GM04503 (cell line): ENCODE data around the gene TRIP6.
A peak's percentile ranks its signal among the peaks of the same experiment; 100 is the strongest.
"Not testable (repeated sequence)": the region's sequence is repeated elsewhere in the genome, so short reads cannot be mapped to it uniquely, and the experiment has no call there.

ENCODE experiments used
- DNase-seq: peaks from one replicate; pipeline ENCODE4 v3.0.0-alpha.2; 2012; ENCODE audit warnings: low read depth

TRIP6 gene

DNA sequence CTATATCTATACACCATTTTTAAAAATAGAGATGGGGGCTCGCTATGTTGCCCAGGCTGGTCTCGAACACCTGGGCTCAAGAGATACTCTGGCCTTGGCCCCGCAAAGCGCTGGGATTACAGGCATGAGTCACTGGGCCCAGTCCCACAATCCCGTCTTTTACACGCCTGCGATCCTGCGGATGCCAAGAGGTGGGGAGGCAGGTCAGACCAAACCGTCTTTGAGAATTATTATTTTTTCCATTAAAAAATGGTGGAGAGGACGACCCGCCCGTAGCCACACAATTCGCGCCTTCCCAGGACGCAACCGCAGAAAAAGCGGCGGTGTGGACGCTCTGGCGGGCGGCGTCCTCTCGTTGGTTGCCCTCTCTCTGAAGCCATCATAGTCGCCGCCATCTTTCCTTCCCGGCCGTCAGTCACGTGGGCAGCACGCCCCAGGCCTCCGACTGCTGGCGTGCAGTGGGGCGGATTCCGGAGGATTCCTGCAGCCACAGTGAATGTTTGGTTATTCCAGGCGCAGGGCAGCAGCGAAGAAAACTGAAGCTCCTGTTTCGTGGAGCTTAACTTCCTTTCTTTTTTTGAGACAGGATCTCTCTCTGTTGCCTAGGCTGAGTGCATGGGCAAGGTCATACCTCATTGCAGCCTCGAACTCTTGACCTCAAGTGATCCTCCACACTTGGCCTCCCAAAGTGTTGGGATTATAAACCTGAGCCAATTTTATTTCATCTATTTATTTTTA is 29.9 kb upstream of the TRIP6 start:
- peak; percentile 67 for DNase-seq

DNA sequence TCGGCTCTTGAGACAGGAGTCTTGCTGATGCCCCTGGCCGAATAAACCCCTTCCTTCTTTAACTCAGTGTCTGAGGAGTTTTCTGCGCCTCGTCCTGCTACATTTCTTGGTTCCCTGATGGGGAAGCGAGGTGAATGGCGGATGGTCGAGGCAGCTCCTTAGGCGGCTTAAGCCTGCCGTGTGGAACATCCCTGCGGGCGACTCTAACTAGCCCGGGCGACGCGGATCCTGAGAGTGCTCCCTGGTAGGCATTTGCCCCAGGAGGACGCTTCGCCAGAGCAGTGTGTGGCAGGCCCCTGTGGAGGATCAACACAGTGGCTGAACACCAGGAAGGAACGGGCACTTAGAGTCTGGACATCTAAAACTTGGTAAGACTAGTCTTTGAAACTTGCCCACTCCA is 27.8 kb upstream of the TRIP6 start:
- DNase-seq: no peak

DNA sequence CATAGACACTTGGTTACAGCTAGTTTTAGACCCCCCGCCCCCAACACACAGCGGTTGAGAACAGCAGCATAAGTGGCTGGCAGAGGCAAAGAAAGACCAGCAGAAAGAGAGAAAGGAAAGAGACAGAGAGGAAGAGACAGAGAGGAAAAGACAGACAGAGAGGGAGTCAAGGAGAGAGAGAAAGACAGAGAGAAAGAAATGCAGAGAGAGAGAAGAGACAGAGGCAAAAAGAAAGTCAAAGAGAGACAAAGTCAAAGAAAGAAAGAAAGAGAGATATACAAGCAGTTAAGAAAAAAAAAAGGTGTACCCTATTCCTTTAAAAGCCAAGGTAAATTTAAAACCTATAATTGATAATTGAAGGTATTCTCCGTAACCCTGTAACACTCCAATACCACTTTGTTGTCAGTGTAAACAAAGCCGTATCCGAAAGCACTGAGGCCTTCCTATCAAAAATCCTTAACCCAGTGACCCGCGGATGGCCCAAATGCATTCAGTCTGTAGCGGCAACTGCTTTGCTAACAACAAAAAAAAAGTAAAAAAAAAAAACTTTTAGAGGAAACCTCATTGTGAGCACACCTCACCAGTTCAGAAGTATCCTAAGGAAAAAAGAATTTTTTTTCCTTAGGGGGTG is 26.6 kb upstream of the TRIP6 start:
- DNase-seq: no peak

DNA sequence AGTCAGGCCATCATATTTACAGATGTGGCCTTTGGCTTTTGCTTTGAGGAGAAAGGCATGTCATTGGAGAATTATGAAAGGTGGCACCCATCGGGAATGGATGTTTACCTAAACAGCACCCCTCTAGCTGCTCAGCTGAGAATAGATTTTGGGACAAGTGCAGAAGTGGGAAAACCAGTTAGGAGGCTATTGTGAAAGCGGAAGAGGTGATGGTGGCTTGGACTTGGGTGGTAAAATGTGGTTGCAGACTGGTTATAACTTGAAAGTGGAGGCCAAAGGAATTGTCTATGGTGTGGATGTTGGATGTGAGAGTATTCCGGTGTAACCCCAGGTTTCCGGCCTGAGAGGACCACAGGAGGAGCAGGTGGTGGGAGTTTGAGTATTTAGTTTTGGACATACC is 19.8 kb upstream of the TRIP6 start:
- DNase-seq: no peak

DNA sequence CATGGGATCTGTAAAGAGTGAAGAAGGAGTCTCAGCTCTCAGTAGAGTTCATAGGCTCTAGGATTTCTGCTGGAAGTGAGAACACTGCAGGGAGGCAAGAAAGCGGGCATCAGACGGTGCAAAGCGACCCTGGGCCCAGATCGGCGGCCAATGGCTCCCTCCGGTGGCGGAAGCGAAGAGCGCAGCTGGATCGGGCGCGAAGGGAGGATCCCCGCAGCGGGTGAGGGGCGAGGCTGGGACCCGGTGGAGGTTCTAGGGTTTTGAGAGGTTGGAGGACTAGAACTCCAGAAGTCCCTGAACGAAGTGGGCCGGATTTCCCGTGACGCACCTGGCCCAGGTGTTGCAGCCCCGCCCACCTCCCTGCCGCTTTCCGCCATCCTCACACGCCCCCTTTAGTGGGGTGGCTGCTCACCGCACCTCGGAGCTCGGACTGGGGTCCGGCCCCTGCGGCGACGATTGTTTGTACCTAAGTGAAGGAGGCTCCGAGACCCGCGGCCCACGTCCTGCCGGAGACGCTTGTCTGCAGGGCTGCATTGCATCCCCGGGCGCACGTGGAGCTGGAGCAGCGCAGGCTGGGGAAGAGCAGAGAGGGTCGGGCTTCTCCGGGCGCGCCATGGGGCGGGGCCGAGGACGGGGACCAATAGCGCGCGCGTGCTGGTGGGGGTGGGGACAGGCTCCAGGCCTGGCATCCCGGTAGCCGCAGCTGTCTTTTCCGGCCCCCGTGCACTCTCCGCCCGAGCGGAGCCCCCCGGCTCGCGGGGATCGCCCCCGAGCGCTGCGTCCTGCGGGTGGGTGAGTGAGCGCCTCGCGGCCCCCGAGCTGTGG is 14.9 kb upstream of the TRIP6 start, which contains the start of gene SLC12A9:
Gene SLC12A9 (plus strand): TSS at position 666 of the 825 bp plus-strand sequence. CDS start 1,485 bp downstream, outside the sequence.
- peak; percentile 57 for DNase-seq

DNA sequence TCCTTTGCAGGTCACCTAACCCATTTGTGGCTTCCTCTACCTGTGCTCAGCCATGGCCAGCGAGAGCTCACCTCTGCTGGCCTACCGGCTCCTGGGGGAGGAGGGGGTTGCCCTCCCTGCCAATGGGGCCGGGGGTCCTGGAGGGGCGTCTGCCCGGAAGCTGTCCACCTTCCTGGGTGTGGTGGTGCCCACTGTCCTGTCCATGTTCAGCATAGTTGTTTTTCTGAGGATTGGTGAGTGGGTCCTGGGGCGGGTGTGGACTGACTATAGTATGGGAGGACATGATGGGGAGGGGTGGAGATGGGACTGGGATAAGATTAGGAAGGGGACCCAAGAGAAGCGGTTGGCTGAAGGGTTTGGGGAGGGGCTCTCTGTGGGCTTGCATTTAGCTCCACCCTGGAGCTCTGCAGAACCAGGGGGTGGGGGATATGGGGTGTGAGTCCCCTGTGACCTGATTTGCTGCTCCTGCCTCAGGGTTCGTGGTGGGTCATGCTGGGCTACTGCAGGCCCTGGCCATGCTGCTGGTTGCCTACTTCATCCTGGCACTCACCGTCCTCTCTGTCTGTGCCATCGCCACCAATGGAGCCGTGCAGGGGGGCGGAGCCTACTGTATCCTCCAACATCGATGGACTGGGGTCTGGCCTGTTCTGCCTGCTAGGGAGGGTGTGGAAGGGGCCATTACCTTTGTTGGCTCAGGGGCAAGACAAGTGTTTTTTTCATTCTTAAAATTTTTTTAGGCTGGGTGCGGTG is 12.9 kb upstream of the TRIP6 start:
- DNase-seq: no peak

DNA sequence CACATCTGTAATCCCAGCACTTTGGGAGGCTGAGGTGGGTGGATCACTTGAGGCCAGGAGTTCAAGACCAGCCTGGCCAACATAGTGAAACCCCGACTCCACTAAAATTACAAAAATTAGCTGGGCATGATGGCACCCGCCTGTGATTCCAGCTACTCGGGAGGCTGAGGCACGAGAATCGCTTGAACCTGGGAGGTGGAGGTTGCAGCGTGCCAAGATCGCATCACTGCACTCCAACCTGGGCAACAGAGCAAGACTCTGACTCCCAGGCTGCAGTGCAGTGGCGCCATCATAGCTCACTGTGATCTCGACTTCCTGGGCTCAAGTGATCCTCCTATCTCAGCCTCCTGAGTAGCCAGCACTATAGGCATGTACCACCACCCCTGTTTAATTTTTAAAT is 12.3 kb upstream of the TRIP6 start:
- not testable (repeated sequence) for DNase-seq

DNA sequence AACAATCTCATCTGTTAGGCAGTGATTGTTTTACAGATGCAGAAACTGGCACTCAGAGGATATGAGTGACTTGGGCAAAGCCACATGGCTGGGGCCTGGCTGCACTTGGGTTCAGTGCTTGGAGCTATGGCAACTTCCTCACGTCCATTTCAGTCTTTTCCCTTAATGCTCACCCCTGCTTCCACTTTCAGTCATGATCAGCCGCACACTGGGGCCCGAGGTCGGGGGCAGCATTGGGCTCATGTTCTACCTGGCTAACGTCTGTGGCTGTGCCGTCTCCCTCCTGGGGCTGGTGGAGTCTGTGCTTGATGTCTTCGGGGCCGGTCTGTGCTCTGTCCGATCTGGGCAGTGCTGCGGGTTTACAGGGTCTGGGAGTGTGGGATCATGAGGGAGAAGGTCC is 11.7 kb upstream of the TRIP6 start:
- DNase-seq: no peak

DNA sequence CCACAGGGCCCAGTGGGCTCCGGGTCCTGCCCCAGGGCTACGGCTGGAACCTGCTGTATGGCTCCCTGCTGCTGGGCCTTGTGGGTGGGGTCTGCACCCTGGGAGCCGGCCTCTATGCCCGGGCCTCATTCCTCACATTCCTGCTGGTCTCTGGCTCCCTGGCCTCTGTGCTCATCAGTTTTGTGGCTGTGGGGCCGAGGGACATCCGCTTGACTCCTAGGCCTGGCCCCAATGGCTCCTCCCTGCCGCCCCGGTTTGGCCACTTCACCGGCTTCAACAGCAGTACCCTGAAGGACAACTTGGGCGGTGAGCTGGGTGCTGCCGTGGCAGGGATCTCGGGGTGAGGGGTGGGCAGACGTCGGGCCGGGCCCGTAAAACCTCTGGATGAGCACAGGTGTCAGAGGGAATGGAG is 10.3 kb upstream of the TRIP6 start:
- no peak for DNase-seq

DNA sequence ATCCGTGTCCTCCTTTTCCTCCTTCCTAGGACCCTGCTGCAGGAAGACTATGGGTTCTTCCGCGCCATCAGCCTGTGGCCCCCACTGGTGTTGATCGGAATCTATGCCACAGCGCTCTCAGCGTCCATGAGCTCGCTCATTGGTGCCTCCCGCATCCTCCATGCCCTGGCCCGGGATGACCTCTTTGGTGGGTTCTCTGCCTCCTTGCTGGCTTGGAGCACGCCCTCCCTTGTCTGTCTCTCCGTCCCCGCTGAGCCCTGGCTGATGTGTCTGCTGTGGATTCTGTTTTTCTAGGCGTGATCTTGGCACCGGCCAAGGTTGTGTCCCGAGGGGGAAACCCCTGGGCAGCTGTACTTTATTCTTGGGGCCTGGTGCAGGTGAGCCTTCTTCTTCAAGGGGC is 7.3 kb upstream of the TRIP6 start:
- DNase-seq: no peak

DNA sequence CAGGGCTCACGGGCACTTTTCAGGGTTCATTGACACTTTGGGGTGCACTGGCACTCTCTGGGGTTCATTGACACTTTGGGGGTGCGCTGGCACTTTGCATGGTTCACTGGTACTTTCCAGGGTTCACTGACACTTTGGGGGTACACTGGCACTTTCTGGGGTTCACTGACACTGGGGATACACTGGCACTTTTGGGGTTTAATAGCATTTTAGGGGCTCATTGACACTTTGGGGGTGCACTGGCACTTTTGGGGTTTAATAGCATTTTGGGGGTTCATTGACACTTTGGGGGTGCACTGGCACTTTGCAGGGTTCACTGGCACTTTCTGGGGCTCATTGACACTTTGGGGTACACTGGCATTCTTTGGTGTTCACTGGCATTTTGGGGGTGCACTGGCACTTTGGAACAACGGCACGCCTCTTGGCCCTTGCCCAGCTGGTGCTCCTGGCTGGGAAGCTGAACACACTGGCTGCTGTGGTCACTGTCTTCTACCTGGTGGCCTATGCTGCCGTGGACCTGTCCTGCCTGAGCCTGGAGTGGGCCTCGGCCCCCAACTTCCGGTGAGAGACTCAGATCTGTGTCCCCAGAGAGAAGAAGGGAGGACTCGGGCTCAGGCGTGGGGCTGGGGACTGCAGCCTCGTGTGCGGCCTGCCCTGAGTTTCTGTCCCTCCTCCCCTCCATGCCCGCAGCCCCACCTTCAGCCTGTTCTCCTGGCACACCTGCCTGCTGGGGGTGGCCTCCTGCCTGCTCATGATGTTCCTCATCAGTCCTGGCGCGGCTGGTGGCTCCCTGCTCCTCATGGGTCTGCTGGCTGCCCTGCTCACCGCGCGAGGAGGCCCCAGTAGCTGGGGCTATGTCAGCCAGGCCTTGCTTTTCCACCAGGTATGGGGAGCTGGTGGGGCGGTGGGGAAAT is 6.2 kb upstream of the TRIP6 start:
- no peak for DNase-seq

DNA sequence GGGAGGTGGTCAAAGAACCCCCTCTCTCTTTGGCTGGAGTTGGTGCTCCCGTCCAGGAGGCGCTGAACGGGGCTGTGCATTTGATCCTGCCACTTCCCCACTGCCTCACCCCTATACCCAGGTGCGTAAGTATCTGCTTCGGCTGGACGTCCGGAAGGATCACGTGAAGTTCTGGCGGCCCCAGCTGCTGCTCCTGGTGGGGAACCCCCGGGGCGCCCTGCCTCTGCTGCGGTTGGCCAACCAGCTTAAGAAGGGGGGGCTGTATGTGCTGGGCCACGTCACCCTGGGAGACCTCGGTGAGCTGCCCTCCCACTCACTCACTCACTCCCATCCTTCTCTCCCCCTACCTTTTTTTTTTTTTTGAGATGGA is 5.6 kb upstream of the TRIP6 start:
- no peak for DNase-seq

DNA sequence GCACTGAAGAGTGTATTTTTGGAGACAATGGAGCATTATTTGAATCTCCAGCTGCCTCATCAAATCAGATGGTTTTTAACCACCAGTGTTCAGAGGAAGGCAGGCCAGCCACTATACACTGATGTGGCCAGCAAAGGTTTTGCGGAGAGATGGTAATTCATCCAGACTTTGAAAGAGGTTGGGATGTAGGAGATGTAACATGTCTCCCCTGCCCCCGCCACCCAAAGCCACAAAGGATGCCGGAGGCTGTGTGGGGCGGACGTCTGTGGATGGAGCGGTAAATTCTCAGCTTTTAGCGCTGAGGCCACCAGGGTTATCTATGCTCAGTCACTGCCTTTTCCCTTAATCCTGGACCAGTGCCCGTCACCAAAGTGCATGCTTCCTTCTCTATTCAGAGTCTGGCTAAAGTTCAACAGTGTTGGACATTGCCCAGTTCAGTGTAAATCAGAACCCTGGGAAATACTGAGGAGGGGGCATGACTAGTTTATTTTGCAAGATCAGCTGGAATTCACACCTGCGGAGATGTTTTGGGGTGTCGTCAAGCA is 3.7 kb upstream of the TRIP6 start:
- DNase-seq: no peak

DNA sequence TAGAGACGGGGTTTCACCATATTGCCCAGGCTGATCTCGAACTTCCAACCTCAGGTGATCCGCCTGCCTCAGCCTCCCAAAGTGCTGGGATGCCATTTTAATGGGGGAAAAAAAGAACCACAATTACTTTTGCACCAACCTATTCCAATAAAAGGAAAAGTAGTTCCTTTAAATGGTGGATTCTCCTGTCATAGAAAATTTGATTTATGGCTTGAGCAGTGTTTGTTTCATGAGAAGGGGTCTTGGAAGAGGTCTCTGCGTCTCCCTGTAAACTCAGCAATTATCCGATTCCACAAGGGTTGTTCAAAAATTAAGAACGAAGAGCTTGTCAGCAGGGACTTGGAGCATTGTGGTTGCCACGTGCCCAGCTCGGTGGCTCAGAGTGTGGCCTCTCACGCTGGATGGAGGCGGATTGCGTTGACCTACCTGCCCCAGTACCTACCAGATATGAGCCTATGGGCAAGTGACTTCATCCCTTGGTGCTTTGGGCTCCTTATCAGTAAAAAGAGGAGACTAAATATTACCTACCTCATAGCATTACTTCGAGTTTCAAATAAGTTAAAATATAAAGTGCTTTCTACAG is 2.8 kb upstream of the TRIP6 start:
- DNase-seq: no peak

DNA sequence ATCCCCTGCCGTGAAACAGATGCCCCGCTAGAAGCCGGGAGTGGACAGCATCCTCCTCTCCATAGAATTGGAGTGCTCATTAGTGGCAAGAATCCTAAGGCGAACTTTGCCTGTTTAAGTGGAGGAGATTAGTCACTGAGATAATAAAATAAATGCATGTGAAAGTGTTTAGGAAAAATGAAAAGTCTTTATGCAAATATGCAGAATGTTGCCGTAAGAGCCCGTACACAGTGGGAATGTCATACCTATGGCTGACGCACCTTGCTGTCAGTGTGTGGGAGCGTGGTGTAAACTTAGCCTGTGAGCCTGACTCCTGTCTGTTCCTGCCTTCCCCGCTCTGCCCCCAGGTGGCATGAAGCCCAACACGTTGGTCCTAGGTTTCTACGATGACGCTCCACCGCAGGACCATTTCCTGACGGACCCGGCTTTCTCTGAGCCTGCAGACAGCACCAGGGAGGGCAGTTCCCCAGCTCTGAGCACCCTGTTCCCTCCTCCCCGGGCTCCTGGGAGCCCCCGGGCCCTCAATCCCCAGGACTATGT is 1.7 kb upstream of the TRIP6 start:
- DNase-seq: peak; percentile 38

DNA sequence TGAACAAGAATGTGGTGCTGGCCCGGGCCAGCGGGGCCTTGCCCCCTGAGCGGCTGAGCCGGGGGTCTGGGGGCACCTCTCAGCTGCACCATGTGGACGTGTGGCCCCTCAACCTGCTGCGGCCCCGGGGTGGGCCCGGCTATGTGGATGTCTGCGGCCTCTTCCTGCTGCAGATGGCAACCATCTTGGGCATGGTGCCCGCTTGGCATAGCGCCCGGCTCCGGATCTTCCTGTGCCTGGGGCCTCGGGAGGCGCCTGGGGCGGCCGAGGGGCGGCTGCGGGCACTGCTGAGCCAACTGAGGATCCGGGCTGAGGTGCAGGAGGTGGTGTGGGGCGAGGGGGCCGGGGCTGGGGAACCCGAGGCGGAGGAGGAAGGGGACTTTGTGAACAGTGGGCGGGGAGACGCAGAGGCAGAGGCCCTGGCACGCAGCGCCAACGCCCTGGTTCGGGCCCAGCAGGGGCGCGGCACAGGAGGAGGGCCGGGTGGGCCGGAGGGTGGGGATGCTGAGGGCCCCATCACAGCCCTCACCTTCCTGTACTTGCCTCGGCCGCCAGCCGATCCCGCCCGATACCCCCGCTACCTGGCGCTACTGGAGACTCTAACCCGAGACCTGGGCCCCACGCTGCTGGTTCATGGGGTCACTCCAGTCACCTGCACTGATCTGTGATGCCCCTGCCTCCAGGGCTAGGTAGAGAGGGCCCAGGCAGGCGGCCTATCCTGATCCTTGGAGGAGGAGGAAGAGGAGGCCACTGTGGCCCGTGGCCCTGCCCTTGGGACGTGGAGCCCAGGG is 1.1 kb upstream of the TRIP6 start:
- DNase-seq: no peak

DNA sequence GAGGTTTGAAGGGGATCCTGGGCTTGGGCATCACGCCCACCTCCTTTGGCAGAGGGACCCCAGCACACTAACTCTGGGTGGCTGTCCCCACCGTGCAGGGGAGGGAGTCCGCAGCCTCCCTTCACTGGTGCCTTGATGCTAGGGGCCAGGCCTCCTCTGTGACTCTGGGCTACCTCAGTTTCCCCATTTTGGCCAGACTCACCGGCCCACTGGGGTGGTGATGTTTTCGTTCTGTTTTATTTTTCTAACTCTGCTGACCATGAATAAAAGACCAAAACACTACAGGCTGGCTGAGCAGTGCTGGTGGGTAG is 503 bp upstream of the TRIP6 start:
- no peak for DNase-seq

DNA sequence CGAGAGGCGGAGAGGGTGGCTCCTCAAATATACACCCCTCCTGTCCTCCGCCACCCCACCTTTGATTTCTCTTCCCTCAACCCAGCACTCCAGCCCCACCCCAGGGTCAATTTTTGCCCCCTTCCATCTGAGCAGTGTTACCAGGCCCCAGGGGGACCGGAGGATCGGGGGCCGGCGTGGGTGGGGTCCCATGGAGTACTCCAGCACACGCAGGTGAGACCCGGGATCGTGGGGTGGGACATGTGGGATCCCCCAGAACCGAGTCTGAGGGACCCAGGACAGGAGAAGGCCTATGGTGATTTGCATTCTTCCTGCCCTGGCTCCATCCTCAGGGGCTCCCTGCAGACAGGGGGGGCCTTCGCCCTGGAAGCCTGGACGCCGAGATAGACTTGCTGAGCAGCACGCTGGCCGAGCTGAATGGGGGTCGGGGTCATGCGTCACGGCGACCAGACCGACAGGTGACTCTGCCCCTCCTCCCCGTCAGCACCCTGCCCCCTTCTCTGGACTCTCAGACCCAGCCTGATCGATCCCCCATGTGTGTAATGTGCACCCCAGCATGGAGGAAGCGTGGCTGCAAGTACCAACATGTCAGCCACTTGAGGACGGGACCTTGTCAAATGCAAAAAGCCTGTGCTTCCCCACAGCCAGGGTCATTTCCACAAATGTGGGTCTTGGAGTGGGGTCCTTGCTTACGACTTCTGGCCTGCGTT is 744 bp downstream of the TRIP6 start:
- DNase-seq: no peak
